Measurements from ENCODE around the gene LIPC. TPM values are rescaled to one million over a fixed set of nuclear protein-coding genes. Genes with fewer than 3 reads are reported as not detected.

The LIPC gene
- total RNA-seq (2021; ENCODE audit: unreplicated experiment) (not detected), Bru-seq, nascent RNA (percentile 15 among the genes with signal in this experiment), BruChase-seq, experiment 1, labeled RNA remaining after a 6-hour chase (percentile 5 among the genes with signal in this experiment), BruChase-seq, experiment 2, labeled RNA remaining after a 2-hour chase (percentile 7 among the genes with signal in this experiment)
- 0.10 and 0.12 TPM in 2 replicates for polyA plus RNA-seq (2012)
- long read RNA-seq: 0 reads

DNA sequence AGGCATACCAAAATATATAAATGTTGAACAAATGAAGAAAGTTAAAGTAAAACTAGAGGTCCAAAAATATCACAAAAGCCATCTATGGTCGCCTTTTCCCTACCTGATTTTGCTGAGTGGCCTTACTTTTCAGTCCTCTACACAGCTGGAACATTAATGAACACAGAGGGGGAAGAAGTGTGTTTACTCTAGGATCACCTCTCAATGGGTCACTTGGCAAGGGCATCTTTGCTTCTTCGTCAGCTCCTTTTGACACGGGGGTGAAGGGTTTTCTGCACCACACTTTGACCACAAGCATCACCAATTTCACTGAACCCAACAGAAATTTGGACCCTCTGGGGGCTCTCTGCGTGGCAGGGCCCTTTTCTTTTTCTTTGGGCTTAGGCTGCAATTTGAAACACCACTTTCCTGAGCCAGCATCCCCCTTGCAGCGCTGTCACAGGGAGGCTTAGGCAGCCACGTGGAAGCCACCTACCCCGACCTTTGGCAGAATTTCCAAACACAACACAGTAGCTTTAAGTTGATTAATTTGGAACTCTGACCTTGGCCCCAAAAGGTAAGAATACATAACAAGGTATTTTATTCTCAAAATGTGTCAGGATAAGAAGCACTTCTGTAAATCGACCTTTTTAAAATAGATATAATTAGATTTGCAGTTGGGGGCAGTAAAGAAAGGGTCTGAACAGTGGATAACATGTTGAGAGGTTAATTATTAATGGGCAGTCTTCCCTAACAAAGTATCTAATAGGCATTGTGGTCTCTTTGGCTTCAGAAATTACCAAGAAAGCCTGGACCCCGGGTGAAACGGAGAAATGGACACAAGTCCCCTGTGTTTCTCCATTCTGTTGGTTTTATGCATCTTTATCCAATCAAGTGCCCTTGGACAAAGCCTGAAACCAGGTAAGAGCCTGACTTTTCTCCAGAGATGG, at the start of gene LIPC:
Gene LIPC (plus strand): TSS at position 771 of the 929 bp plus-strand sequence. CDS start 42 bp downstream, at position 813.
- H3K9me3 ChIP-seq (ENCODE audit: control insufficient read depth in 1 of 2, insufficient read depth in 1 of 2, low read depth in 1 of 2, low read length in 2 of 2): no peaks in the 10 kb centered on the region
- ChIA-PET CTCF (no interaction called here), RAD21 (ENCODE audit: low non-redundant PET in 1 of 2, low total read pairs in 2 of 2, uncharacterized antibody in 2 of 2, unreplicated experiment in 2 of 2) (no interaction called here), POLR2A (no interaction called here)
- no peak within 1 kb of the TSS for H3K27ac ChIP-seq (ENCODE audit: low read depth, low read length)
- H3K27me3 ChIP-seq (ENCODE audit: insufficient read depth, low read length): no peaks in the 10 kb centered on the region
- H3K9ac ChIP-seq (ENCODE audit: low read length): no peak within 1 kb of the TSS
- BruUV-seq (replicated peaks): no TSS peak
- H3K79me2 ChIP-seq (ENCODE audit: insufficient read depth, low read length): no peaks in the 10 kb centered on the region
- H3K9me2 ChIP-seq (ENCODE audit: insufficient read depth): no peaks in the 10 kb centered on the region
- H3K4me1 ChIP-seq (ENCODE audit: control insufficient read depth in 1 of 2, insufficient read depth in 2 of 2, low read length in 2 of 2): peaks cover 0 to 5% of the 10 kb centered on the region in 2 experiments; a peak in 1 of 4 replicates
- H3K36me3 ChIP-seq (ENCODE audit: control insufficient read depth in 1 of 2, insufficient read depth in 2 of 2, low read length in 2 of 2): no peaks in the 10 kb centered on the region
- H3K4me3 ChIP-seq (replicated peaks in 1 of 2; ENCODE audit: low read depth in 1 of 2, low read length in 2 of 2): no peak within 1 kb of the TSS
- no peak within 1 kb of the TSS for H3K4me2 ChIP-seq (ENCODE audit: low read length)
- DNase-seq (ENCODE audit: low read depth, low spot score) (no peak), ATAC-seq (no peak)
- H4K20me1 ChIP-seq (ENCODE audit: insufficient read depth): no peaks in the 10 kb centered on the region
- intact Hi-C loops (cut with micrococcal nuclease): loop anchor here (10.0 kb wide), 1 partner anchor 157 kb away; no protein-coding TSS in a partner anchor
- TF ChIP-seq POLR2A (IDR thresholded peaks at IDR 0.05; ENCODE audit: borderline replicate concordance, extremely low read depth, insufficient read depth, insufficient read length) (no peak), EZH2phosphoT487 (IDR thresholded peaks at IDR 0.05; ENCODE audit: borderline replicate concordance) (no peak)
- no peak within 1 kb of the TSS for H2AFZ ChIP-seq (ENCODE audit: low read depth, low read length, poor library complexity, severe bottlenecking)

DNA sequence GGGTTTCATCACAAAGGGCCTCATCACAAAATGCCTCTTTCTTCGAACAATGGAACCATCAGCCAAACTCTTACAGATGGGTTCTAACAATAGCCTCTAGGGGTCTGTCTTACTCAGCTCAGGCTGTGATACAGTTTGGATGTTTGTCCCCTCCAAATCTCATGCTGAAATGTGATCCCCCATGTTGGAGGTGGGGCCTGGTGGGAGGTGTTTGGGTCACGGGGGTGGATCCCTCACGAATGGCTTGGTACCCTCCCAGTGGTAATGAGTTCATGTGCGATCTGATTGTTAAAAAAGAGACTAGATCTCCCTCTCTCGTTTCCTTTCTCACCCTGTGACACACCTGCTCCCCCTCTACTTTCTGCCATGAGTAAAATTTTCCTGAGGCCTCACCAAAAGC, 47.9 kb upstream of the LIPC start:
- Histone ChIP-seq H3K27ac (ENCODE audit: low read depth, low read length) (no peak overlapping the region), H3K79me2 (ENCODE audit: insufficient read depth, low read length) (no peaks in the 10 kb centered on the region), H3K27me3 (ENCODE audit: insufficient read depth, low read length) (no peaks in the 10 kb centered on the region), H3K4me3 (replicated peaks in 1 of 2; ENCODE audit: low read depth in 1 of 2, low read length in 2 of 2) (no peak overlapping the region), H3K36me3 (ENCODE audit: control insufficient read depth in 1 of 2, insufficient read depth in 2 of 2, low read length in 2 of 2) (no peaks in the 10 kb centered on the region), H3K9ac (ENCODE audit: low read length) (no peak overlapping the region), H2AFZ (ENCODE audit: low read depth, low read length, poor library complexity, severe bottlenecking) (no peak overlapping the region), H3K9me2 (ENCODE audit: insufficient read depth) (no peaks in the 10 kb centered on the region), H3K4me2 (ENCODE audit: low read length) (no peak overlapping the region), H4K20me1 (ENCODE audit: insufficient read depth) (no peaks in the 10 kb centered on the region), H3K4me1 (ENCODE audit: control insufficient read depth in 1 of 2, insufficient read depth in 2 of 2, low read length in 2 of 2) (0 out of 4 replicates have a peak, but pooled peaks cover 0 to under 1% of the 10 kb centered on the region in 2 experiments), H3K9me3 (ENCODE audit: control insufficient read depth in 1 of 2, insufficient read depth in 1 of 2, low read depth in 1 of 2, low read length in 2 of 2) (no peaks in the 10 kb centered on the region)
- ATAC-seq: peak; percentile 47
- no peak for DNase-seq (ENCODE audit: low read depth, low spot score)
- intact Hi-C loops (cut with micrococcal nuclease): no loop called here
- CTCF ChIA-PET: no interaction called here
- BruUV-seq (replicated peaks): no TSS peak
- POLR2A ChIA-PET: no interaction called here
- RAD21 ChIA-PET (ENCODE audit: low non-redundant PET in 1 of 2, low total read pairs in 2 of 2, uncharacterized antibody in 2 of 2, unreplicated experiment in 2 of 2): no interaction called here
- TF ChIP-seq YY1 (IDR thresholded peaks at IDR 0.05; ENCODE audit: extremely low read depth, insufficient replicate concordance, low read depth, low read length) (no peak), RAD21 (IDR thresholded peaks at IDR 0.05; ENCODE audit: low read depth) (no peak), ZNF274 (IDR thresholded peaks at IDR 0.05; ENCODE audit: low read depth, low read length) (no peak), ELF1 (IDR thresholded peaks at IDR 0.05; ENCODE audit: borderline replicate concordance, low read depth) (no peak), JUND (IDR thresholded peaks at IDR 0.05) (no peak), EGR1 (IDR thresholded peaks at IDR 0.05; ENCODE audit: low read depth) (no peak), FOSL1 (IDR thresholded peaks at IDR 0.05; ENCODE audit: low read depth) (no peak), ZFX (IDR thresholded peaks at IDR 0.05) (no peak), SIN3A (IDR thresholded peaks at IDR 0.05; ENCODE audit: low read depth) (no peak), SP1 (IDR thresholded peaks at IDR 0.05; ENCODE audit: low read depth) (no peak), EZH2phosphoT487 (IDR thresholded peaks at IDR 0.05; ENCODE audit: borderline replicate concordance) (no peak), POLR2A (IDR thresholded peaks at IDR 0.05; ENCODE audit: borderline replicate concordance, extremely low read depth, insufficient read depth, insufficient read length) (no peak), TCF7L2 (IDR thresholded peaks at IDR 0.05; ENCODE audit: borderline replicate concordance, extremely low read depth, insufficient read depth, insufficient read length) (no peak)
- TF ChIP-seq, protein P1, sequence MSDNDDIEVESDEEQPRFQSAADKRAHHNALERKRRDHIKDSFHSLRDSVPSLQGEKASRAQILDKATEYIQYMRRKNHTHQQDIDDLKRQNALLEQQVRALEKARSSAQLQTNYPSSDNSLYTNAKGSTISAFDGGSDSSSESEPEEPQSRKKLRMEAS (IDR thresholded peaks at IDR 0.05): no peak
- TF ChIP-seq, protein P2, sequence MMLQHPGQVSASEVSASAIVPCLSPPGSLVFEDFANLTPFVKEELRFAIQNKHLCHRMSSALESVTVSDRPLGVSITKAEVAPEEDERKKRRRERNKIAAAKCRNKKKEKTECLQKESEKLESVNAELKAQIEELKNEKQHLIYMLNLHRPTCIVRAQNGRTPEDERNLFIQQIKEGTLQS (IDR thresholded peaks at IDR 0.05): no peak
- TF ChIP-seq, protein P3, sequence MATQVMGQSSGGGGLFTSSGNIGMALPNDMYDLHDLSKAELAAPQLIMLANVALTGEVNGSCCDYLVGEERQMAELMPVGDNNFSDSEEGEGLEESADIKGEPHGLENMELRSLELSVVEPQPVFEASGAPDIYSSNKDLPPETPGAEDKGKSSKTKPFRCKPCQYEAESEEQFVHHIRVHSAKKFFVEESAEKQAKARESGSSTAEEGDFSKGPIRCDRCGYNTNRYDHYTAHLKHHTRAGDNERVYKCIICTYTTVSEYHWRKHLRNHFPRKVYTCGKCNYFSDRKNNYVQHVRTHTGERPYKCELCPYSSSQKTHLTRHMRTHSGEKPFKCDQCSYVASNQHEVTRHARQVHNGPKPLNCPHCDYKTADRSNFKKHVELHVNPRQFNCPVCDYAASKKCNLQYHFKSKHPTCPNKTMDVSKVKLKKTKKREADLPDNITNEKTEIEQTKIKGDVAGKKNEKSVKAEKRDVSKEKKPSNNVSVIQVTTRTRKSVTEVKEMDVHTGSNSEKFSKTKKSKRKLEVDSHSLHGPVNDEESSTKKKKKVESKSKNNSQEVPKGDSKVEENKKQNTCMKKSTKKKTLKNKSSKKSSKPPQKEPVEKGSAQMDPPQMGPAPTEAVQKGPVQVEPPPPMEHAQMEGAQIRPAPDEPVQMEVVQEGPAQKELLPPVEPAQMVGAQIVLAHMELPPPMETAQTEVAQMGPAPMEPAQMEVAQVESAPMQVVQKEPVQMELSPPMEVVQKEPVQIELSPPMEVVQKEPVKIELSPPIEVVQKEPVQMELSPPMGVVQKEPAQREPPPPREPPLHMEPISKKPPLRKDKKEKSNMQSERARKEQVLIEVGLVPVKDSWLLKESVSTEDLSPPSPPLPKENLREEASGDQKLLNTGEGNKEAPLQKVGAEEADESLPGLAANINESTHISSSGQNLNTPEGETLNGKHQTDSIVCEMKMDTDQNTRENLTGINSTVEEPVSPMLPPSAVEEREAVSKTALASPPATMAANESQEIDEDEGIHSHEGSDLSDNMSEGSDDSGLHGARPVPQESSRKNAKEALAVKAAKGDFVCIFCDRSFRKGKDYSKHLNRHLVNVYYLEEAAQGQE (IDR thresholded peaks at IDR 0.05; ENCODE audit: low read depth): no peak
